Fibroblast of peridontal ligament (primary cell): Measurements from ENCODE around the gene MYMX.
"Not testable (repeated sequence)": the region's sequence is repeated elsewhere in the genome, so short reads cannot be mapped to it uniquely, and the experiment has no call there.

ENCODE experiments used
- DNase-seq: peaks from one replicate; pipeline ENCODE4 v3.0.0-alpha.2; 2010; ENCODE audit errors: extremely low read depth

MYMX gene

DNA sequence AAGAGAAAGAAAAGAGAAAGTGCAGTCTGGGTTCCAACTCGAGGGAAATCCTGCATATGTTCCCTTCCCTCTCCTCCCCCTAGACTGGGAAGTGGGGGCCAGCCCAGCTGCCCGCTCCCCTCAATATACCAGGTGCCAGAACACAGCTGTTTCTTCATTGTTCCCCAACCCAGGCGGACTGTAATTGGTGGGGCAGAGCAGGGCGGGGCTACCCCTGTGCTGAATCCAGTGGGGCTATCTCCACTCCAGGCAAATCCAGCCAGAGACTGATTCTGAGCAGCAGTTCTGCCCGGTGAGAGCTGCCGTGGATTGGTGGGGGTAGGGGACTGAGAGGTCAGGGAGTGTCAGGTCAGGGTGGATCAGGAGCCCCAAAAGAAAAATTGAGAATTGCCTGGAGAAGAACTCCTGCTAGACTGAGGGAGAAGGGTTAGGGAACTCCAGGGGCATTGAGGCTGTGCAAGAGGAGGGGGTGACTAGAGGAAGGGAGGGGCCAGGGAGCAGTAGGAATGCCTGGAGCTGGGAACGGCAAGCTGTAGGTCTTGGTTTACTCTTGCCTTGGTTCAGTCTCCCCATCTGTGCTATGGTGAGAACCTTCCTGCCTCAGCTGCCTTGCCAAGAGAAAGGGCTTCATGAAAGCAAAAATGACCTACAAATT, at the start of gene MYMX:
TSS of gene MYMX (plus strand) at position 250 of the 655 bp plus-strand sequence. CDS start 546 bp downstream, outside the sequence.
- no peak for DNase-seq

DNA sequence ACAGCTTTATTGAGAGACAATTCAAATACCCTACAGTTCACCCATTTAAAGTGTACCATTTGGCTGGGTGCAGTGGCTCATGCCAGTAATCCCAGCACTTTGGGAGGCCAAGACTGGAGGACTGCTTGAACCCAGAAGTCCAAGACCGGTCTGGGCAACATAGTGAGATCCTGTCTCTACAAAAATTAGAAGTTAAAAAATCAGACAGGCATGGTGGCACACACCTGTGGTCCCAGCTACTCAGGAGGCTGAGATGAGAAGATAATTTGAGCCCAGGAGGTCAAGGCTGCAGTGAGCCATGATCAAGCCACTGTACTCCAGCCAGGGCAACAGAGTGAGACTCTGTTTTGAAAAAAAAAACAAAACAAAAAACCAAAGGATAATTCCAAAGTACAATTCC, 49.2 kb upstream of the MYMX start:
- DNase-seq = no peak

DNA sequence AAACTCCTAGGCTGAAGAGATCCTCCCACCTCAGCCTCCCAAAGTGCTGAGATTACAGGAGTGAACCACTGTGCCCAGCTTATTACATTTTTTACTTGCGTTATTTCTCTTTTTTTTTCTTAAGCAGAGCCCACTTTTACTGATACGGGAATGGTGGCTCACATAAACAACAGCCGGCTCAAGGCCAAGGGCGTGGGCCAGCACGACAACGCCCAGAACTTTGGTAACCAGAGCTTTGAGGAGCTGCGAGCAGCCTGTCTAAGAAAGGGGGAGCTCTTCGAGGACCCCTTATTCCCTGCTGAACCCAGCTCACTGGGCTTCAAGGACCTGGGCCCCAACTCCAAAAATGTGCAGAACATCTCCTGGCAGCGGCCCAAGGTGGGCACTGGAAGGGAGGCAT, 47.6 kb upstream of the MYMX start:
- DNase-seq = no peak

DNA sequence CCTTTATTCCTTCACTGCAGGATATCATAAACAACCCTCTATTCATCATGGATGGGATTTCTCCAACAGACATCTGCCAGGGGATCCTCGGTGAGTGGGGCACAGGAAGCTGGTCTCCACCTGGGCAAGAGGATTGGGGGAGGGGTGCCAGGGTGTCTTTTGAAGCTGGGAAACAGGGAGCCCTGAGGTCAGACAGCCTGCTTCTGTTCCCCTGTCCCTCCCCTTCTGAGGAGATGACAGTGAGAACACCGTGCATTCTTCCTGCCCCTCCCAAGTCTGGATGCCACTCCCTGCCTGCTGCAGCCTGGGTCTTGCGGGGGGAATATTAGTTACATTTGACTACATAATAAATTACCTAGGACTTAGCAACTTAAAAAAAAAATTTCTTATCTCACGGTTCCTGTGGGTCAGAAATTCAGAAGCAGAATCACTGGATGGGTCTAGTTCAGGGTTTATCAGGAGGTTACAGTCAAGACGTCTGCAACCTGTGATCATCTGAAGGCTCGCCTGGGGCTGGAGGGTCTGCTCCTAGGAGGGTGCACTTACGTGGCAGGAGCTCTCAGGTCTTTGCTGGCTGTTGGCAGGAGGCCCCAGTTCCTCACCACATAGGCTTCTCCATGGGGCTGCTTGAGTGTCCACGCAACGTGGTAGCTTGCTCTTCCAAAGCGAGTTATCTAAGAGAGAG, 46.7 kb upstream of the MYMX start:
- DNase-seq = no peak

- no peak for DNase-seq
Measured at GRCh38 chr6:44171899-44172546, 44.7 kb upstream of the MYMX start.

- peak; percentile 79 for DNase-seq
Measured at GRCh38 chr6:44172731-44173500, 43.8 kb upstream of the MYMX start.

DNA sequence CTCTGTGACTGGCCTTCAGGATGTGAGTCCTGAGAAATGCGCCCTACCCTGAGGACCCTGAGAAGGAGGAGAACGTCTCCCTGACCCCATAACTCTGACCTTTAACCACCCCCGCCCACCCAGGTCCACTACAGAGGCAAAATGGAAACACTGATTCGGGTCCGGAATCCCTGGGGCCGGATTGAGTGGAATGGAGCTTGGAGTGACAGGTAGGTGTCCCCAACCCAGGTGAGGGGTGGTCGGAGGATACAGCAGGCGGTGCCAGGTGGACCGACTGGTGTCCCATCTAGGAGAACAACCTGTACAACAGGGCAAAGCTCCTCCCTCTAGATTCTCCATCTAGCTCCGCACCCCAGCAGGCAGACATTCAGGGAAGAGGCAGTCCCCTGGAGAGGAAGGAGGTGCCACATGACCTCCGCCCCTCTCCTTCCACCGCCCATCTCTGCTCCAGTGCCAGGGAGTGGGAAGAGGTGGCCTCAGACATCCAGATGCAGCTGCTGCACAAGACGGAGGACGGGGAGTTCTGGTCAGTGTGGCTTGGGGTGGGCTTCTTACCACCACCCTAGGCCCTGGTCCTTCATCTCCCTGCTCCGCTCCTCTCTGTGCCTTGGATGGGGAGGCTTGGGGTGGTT, 40.5 kb upstream of the MYMX start:
- DNase-seq = no peak

DNA sequence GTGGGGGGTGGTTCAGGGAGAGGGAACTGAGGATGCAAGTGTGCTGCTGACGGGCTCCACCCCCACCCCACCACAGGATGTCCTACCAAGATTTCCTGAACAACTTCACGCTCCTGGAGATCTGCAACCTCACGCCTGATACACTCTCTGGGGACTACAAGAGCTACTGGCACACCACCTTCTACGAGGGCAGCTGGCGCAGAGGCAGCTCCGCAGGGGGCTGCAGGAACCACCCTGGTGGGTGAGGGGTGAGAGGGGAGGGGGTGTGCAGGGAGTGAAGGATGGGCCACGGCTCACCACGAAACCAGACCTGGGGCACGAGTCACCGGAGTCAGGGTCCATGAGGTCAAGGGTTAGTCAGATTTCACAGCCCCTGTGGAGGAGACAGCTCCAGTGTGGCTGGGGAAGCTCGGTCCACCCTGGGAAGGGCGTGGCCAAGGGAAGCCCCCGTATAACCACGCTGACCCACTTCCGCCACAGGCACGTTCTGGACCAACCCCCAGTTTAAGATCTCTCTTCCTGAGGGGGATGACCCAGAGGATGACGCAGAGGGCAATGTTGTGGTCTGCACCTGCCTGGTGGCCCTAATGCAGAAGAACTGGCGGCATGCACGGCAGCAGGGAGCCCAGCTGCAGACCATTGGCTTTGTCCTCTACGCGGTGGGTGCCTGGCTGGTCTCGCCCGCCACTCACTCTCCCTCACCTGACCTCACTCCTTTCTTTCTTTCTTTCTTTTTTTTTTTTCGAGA, 39.8 kb upstream of the MYMX start:
- DNase-seq = no peak

DNA sequence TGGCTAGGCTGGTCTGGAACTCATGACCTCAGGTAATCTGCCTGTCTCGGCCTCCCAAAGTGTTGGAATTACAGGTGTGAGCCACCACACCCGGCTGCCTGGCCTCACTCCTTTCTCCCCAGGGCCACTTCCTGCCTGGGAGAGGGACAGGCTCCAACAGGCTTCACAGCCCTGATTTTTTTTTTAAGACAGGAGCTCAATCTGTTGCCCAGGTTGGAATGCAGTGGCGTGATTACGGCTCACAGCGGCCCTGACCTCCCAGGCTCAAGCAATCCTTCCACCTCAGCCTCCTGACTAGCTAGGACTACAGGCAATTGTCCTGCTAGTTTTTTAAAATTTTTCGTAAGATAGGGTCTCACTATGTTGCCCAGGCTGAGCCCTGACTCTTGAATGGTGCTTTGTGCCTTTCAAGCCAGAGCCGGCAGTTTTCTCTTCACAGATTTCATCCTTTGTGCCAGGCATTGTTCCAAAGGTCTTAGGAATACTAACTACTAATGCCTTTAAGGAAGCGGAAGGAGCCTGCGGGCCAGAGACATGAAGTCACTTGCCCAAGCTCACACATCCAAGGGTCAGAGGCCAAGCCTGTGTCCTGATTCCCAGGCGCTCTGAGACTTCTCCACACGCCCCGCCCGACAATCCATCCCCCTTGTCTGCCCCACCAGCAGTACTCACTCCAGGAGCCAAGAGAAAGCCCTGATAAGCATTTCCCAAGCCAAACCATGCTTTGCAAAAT, 38.9 kb upstream of the MYMX start:
- DNase-seq = peak; percentile 66

DNA sequence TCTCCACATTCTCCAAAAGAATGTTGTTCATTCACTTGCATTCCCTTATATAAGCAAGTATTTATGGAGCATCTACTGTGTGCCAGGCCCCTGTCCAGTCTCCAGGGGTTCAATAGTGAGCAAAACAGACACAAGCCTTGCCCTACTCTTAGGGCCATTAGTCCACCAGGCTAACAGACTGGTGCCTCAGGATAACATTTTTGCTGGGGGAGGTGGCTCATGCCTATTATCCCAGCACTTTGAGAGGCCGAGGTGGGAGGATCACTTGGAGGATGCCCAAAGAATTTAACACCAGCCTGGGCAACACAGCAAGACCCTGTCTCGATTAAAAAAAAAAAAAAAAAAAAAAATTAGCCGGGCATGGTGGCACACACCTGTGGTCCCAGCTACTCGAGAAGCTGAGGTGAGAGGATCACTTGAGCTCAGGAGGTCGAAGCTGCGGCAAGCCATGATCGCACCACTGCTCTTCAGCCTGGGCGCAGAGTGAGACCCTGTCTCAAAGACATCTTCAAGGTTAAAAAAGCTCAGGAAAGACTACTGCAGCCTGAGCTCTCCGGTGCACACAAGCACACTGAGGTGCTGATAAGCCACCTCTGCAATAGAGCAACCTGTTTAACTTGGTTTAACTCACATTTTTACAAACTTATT, 38.2 kb upstream of the MYMX start:
- no peak for DNase-seq

DNA sequence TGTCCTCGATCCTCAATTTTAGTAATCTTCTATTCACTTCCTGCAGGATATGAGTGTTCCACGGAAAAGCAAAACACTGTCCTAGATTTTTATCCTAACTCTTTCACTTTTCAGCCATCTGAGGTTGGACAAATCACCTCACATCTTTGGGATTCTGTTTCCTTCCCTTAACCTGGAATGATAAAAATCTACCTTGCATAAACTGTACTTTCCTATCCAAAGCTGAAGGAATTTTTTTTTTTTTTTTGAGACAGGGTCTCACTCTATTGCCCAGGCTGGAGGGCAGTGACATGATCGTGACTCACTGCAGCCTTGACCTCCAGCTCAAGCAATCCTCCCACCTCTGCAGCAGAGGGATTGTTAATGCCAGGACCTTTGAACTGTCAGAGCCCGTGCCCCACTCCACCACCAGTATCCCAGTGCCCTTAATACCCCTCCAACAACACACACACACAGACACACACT, 37.6 kb upstream of the MYMX start:
- no peak for DNase-seq

GRCh38 chr6:44179648-44180047, 37.1 kb upstream of the MYMX start:
- DNase-seq = no peak

DNA sequence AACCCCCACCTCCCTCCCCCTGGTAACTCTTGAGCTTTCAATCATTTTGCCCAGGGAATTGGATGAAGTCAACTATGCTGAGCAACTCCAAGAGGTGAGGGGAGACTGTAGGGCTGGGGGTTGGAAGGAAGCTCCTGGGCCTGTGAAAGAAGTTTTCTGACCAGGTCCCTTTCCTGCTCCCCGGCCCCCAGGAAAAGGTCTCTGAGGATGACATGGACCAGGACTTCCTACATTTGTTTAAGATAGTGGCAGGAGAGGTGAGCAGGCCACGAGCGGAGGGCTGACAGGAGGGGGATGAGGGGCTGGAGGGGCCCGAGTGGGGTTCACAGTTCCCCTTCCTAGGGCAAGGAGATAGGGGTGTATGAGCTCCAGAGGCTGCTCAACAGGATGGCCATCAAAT, 36.3 kb upstream of the MYMX start:
- DNase-seq = no peak

DNA sequence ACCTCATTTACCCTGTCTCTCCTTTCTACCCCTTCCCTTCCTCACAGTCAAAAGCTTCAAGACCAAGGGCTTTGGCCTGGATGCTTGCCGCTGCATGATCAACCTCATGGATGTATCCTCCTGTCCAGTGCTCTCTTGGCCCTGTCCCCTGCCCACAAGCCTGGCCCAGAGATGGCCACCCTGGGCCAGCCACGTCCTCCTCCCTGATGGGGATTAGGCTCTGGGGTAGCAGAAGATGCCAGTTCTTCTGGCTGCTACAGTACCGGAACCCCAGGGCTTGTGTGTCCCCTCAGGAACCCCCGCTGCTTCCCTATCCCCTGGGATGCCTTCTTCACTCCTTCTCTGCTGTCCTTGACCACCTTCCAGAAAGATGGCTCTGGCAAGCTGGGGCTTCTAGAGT, 35.8 kb upstream of the MYMX start:
- no peak for DNase-seq

DNA sequence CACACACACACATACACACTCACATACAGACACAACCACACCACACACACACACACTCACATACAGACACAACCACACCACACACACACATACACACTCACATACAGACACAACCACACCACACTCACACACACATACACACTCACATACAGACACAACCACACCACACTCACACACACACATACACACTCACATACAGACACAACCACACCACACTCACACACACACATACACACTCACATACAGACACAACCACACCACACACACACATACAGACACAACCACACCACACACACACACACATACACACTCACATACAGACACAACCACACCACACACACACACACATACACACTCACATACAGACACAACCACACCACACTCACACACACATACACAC, 34.9 kb upstream of the MYMX start:
- not testable (repeated sequence) for DNase-seq

- no peak for DNase-seq
Measured at GRCh38 chr6:44182911-44183390, 33.8 kb upstream of the MYMX start.

GRCh38 chr6:44183783-44184182, 32.9 kb upstream of the MYMX start:
- DNase-seq = no peak

DNA sequence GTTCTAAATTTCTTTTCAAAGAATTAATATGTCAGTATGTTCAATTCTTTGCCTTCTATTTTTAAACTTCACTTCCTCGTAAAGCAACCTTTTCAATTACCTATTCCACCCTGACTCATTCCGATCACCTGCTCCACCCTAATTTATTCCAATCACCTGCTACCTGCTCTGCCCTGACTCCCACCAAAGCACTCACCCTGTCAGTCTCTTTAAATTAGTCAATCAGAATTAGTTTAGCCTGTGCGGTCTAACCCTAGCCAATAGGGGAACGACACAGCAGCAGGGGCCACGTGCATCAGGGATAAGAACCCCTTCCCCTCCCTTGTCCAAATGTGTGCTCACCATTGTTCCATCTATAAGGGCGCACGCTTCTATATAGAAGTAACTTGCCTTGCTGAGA, 31.4 kb upstream of the MYMX start:
- not testable (repeated sequence) for DNase-seq

DNA sequence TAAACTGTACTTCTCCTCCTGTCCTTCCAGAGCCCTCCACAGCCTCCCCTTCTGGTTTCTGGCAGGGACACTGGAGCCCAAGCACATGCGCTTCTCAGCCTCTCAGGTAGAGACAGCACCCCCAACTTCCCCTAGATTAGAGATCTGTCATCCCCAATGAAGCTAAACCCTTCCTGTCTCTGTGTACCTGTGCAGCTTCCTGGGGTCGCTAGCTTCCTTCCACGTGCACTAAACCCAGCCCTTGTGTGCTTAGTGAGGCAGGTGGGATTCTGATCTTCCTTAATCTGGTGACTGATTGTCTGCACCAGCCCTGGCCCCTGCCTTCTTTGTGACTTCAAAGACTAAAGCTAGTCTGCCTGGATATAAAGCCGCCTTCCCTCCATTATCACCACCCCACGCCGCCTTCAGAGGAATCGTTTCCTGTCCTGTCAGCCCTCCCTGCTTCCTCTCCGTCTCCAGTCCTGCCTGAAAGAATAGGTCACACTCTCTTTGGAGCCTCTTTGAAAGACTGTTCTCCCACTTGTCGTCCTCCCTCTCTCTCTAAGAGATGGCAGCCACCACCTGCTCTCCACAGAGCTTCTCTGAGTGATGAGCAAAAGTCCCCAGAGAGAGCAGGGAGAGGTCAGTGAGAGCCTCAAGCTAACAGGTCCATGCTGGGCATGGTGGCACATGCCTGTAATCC, 30.6 kb upstream of the MYMX start:
- DNase-seq = no peak
